MM.1S (cell line): Measurements from ENCODE around the gene CENPT.

Experiments used
- CTCF ChIP-seq: fragments of 300-600 bp; sonication (generic); IDR thresholded peaks from 2 replicates; pipeline ENCODE4 v1.5.1; 2016; ENCODE audit warnings: antibody characterized with exemption, low read length, mixed read lengths
- EZH2 ChIP-seq: fragments of 300-600 bp; sonication (generic); optimal IDR thresholded peaks from 2 replicates; pipeline ENCODE3; 2017; ENCODE audit warnings: low read depth, mild to moderate bottlenecking, antibody characterized with exemption, low read length, mixed read lengths
- EZH2phosphoT487 ChIP-seq: fragments of 300-600 bp; sonication (generic); IDR thresholded peaks from 2 replicates; pipeline ENCODE4 v1.6.1; 2018; ENCODE audit warnings: antibody characterized with exemption, low read length

DNA sequence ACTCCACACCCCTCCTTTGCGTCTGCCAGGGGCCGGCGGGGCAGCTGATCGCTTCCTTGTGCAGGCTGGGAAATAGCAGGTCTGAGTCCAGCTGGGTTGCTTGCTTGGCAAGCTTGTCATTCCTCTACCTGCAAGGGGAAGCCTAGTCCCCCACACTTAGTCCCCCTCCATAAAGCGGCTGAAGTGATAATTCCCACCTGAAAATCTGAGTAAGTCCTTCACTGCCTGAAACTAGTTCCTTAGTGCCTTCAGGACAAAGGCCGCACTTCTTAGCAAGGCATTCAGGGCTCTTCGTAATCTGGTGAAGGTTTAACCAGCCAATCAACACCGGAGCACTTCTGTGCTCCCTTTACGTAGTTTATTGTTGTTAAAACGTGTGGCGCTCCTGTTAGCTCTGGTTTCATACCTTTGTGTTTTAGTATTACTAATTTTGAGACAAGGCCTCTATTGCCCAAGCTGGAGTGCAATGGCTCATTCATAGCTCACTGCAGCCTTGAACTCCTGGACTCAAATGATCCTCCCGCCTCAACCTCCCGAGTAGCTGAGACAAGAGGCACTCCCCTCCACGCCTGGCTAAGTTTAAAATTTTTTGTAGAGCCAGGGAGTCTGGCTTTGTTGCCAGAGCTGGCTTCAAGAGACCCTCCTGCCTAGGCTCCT lies 46.4 kb upstream of the CENPT start:
- no peak for TF ChIP-seq CTCF
- TF ChIP-seq EZH2: no peak
- no peak for TF ChIP-seq EZH2phosphoT487
